OCI-LY3 (cell line): Measurements from ENCODE around the gene ELMO1.
A peak's percentile ranks its signal among the peaks of the same experiment; 100 is the strongest.

Source experiments
- H2AFZ ChIP-seq: fragments of 200-600, 300-600 bp; shearing (Covaris generic); 2 replicates; pipeline ENCODE4 v1.6.0; 2014; ENCODE audit warnings: antibody characterized with exemption, low read depth, low read length
- H3K27ac ChIP-seq: fragments of 200-600, 300-600 bp; sonication (generic); 2 replicates; pipeline ENCODE4 v1.5.1; 2014; ENCODE audit warnings: mild to moderate bottlenecking, low read length, moderate library complexity, mixed read lengths
- H3K27me3 ChIP-seq: fragments of 200-600, 300-600 bp; sonication (generic); 2 replicates; pipeline ENCODE4 v1.6.1; 2014; ENCODE audit warnings: low read depth, low read length, mixed read lengths
- H3K36me3 ChIP-seq: fragments of 200-600, 300-600 bp; sonication (generic); replicated peaks from 2 replicates; pipeline ENCODE3; 2014; ENCODE audit warnings: low read depth, low read length, mixed read lengths
- H3K4me1 ChIP-seq: fragments of 300-600, 200-600 bp; sonication (generic); 2 replicates; pipeline ENCODE4 v1.6.1; 2014; ENCODE audit warnings: low read length, mixed read lengths
- H3K4me2 ChIP-seq: fragments of 200-600, 300-600 bp; sonication (generic); 2 replicates; pipeline ENCODE4 v1.6.1; 2014; ENCODE audit warnings: low read length, mixed read lengths
- H3K4me3 ChIP-seq: fragments of 300-600, 200-600 bp; sonication (generic); 2 replicates; pipeline ENCODE4 v1.5.1; 2014; ENCODE audit warnings: antibody characterized with exemption, mild to moderate bottlenecking, low read length, moderate library complexity
- H3K79me2 ChIP-seq: fragments of 300-600, 200-600 bp; shearing (Covaris generic); 2 replicates; pipeline ENCODE4 v1.6.1; 2014; ENCODE audit warnings: mild to moderate bottlenecking, low read length, mixed read lengths
- H3K9ac ChIP-seq: fragments of 300-600, 200-600 bp; shearing (Covaris generic); 2 replicates; pipeline ENCODE4 v1.6.0; 2014; ENCODE audit warnings: mild to moderate bottlenecking, low read length, moderate library complexity
- H3K9me3 ChIP-seq: fragments of 200-600, 300-600 bp; shearing (Covaris generic); 2 replicates; pipeline ENCODE4 v1.6.1; 2014; ENCODE audit warnings: low read length, mixed read lengths; ENCODE audit not compliant: insufficient read depth
- H4K20me1 ChIP-seq: fragments of 200-600, 300-600 bp; sonication (generic); 2 replicates; pipeline ENCODE4 v1.6.1; 2016; ENCODE audit warnings: low read length, mixed read lengths; ENCODE audit not compliant: insufficient read depth
- CTCF ChIP-seq: fragments of 200-600, 300-600 bp; sonication (generic); IDR thresholded peaks from 2 replicates; pipeline ENCODE4 v1.5.1; 2014; ENCODE audit warnings: antibody characterized with exemption, low read length, low read depth
- EZH2phosphoT487 ChIP-seq: fragments of 200-600 bp; shearing (Covaris generic); IDR thresholded peaks from 2 replicates; pipeline ENCODE4 v1.6.1; 2018; ENCODE audit warnings: antibody characterized with exemption, mixed run types, low read depth

Gene ELMO1

GRCh38 chr7:37286454-37286832 is 162.2 kb downstream of the ELMO1 start:
- no peaks in the 10 kb centered on the region for H3K27me3 ChIP-seq
- no peak overlapping the region for H3K27ac ChIP-seq
- no peak overlapping the region for H3K4me2 ChIP-seq
- peaks cover 98% of the 10 kb centered on the region for H4K20me1 ChIP-seq
- H3K9me3 ChIP-seq = no peaks in the 10 kb centered on the region
- TF ChIP-seq EZH2phosphoT487 (no peak), CTCF (no peak)
- H3K36me3 ChIP-seq = peaks cover 31% of the 10 kb centered on the region
- H3K4me3 ChIP-seq = no peak overlapping the region
- no peak overlapping the region for H2AFZ ChIP-seq
- H3K79me2 ChIP-seq = peaks cover 100% of the 10 kb centered on the region
- peaks cover 20% of the 10 kb centered on the region for H3K4me1 ChIP-seq
- H3K9ac ChIP-seq = no peak overlapping the region

- Histone ChIP-seq H3K79me2 (peaks cover 100% of the 10 kb centered on the region), H3K4me2 (no peak overlapping the region), H2AFZ (no peak overlapping the region), H3K9ac (no peak overlapping the region), H3K36me3 (peaks cover 30% of the 10 kb centered on the region), H3K4me3 (no peak overlapping the region), H3K27ac (no peak overlapping the region), H3K9me3 (no peaks in the 10 kb centered on the region), H4K20me1 (peaks cover 98% of the 10 kb centered on the region), H3K27me3 (no peaks in the 10 kb centered on the region), H3K4me1 (peaks cover 15% of the 10 kb centered on the region)
- no peak for TF ChIP-seq EZH2phosphoT487
- no peak for TF ChIP-seq CTCF
Observed at GRCh38 chr7:37285706-37286453, 162.8 kb downstream of the ELMO1 start.

- Histone ChIP-seq H3K79me2 (peaks cover 100% of the 10 kb centered on the region), H3K4me2 (no peak overlapping the region), H2AFZ (no peak overlapping the region), H3K27ac (no peak overlapping the region), H3K9ac (no peak overlapping the region), H3K9me3 (no peaks in the 10 kb centered on the region), H3K4me1 (peaks cover 12% of the 10 kb centered on the region; the same call in 1 of the 2 replicates), H4K20me1 (peaks cover 96% of the 10 kb centered on the region), H3K27me3 (no peaks in the 10 kb centered on the region), H3K4me3 (no peak overlapping the region), H3K36me3 (peaks cover 28% of the 10 kb centered on the region)
- TF ChIP-seq EZH2phosphoT487 (no peak), CTCF (peak; percentile 90)
Observed at GRCh38 chr7:37284805-37285231, 163.8 kb downstream of the ELMO1 start.

GRCh38 chr7:37284285-37284684 is 164.4 kb downstream of the ELMO1 start:
- Histone ChIP-seq H3K9ac (no peak overlapping the region), H4K20me1 (peaks cover 96% of the 10 kb centered on the region), H3K79me2 (peaks cover 100% of the 10 kb centered on the region), H3K36me3 (peaks cover 23% of the 10 kb centered on the region), H3K4me1 (peaks cover 12% of the 10 kb centered on the region; the same call in 1 of the 2 replicates), H3K27ac (no peak overlapping the region), H3K4me3 (no peak overlapping the region), H3K9me3 (no peaks in the 10 kb centered on the region), H3K27me3 (no peaks in the 10 kb centered on the region), H3K4me2 (no peak overlapping the region), H2AFZ (no peak overlapping the region)
- TF ChIP-seq EZH2phosphoT487 (no peak), CTCF (no peak)
